ENCODE data around the gene IFT25.

- TF ChIP-seq CTCF (IDR thresholded peaks at IDR 0.05; ENCODE audit: extremely low read depth in 1 of 2, insufficient read depth in 1 of 2, low read depth in 1 of 2, low read length in 2 of 2) (no peak), MAX (IDR thresholded peaks at IDR 0.05; ENCODE audit: insufficient read depth, insufficient read length) (no peak), POLR2AphosphoS5 (IDR thresholded peaks at IDR 0.05; ENCODE audit: insufficient read depth, low read depth, low read length) (no peak), EZH2 (IDR thresholded peaks at IDR 0.05; ENCODE audit: borderline replicate concordance, low read depth, low read length, severe bottlenecking) (no peak), POLR2A (IDR thresholded peaks at IDR 0.05; ENCODE audit: low read depth, low read length) (no peak), GATA2 (IDR thresholded peaks at IDR 0.05; ENCODE audit: insufficient read depth, insufficient read length, low read depth, low read length) (no peak), JUN (IDR thresholded peaks at IDR 0.05; ENCODE audit: borderline replicate concordance, insufficient read depth, insufficient read length, low read depth) (no peak)
Measured at GRCh38 chr1:53984726-53985125, 39.2 kb upstream of the IFT25 start.

All from endothelial cell of umbilical vein (primary cell).